ENCODE data around the gene STAT3. TPM values are rescaled to one million over a fixed set of nuclear protein-coding genes. Genes with fewer than 3 reads are reported as not detected.
A peak's percentile ranks its signal among the peaks of the same experiment; 100 is the strongest.

The STAT3 gene
- total and polyA plus RNA-seq, 9 of the 15 experiments (the other 6 are each of a cell fraction or from before 2014, with no cell fraction given): 90.0 to 179 (median 114) TPM

DNA sequence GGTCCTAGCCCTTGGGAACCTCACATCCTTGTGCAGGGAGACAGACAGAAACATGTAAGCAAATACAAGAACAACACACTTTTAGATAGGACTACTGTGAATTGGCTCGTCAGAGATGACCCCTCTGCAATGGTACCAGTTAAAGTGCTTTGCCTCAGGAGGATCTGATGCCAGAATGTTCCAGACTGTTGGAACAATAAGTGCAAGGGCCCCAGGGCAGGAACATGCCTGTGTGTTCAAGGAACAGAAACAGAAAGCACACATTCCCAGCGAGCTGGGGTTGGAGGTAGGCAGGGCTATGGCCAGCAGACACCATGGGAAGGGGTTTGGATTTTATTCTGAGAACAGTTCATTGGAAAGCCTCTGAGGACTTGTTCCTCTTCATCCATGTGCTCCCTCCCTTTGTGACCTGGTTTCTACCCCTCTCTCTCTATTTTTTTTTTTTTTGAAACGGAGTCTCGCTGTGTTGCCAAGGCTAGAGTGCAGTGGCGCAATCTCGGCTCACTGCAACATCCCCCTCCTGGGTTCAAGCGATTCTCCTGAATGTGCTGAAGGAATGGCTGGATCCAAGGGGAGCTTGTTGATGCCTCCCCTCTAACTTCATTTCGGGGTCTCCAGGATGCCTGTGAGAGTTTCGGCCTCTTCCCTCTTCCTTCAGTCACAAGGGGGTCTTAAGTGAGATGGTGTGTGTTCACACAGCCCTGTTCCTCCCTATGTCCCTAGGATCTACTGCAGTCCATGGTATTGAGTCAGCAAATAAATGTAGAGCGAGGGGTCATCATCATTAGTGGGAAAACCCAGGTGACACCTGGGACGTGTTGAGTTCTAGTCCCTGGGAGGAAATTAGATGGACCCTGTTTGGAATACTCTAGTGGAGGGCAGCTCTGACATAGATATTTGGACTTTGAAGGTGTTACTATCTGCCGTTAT is 93.5 kb downstream of the STAT3 start:
- H3K27ac ChIP-seq (ENCODE audit: extremely low read depth, low read depth, low read length): peak overlapping the region; percentile 50; the same call in 1 of the 3 replicates
- H3K9me1 ChIP-seq (ENCODE audit: control insufficient read depth, insufficient read depth, low read length): no peaks in the 10 kb centered on the region
- ATAC-seq (no peak), FAIRE-seq (no peak), DNase-seq (ENCODE audit: extremely low read depth in 1 of 4, low spot score in 3 of 4) (no peak)
- H3K4me2 ChIP-seq (ENCODE audit: insufficient read depth, low read length): peak overlapping the region; percentile 52
- POLR2A ChIA-PET: interaction anchor here (0.6 to 1.4 kb wide), 6 partner anchors 9 to 100 kb away, joined by 3 to 5 read pairs (median 3); partner anchors contain the start of genes GHDC and STAT5B
- H3K4me1 ChIP-seq (replicated peaks in 1 of 2; ENCODE audit: control insufficient read depth in 2 of 2, insufficient read depth in 2 of 2, low read length in 2 of 2): peaks cover 17 to 19% of the 10 kb centered on the region in 2 experiments; a peak in 4 of 5 replicates
- no TSS peak for BruUV-seq (replicated peaks)
- H3K36me3 ChIP-seq (ENCODE audit: control insufficient read depth, insufficient read depth, low read length): peaks cover 93% of the 10 kb centered on the region
- H4K20me1 ChIP-seq (replicated peaks; ENCODE audit: control insufficient read depth, insufficient read depth, low read length): no peaks in the 10 kb centered on the region
- H2AFZ ChIP-seq (ENCODE audit: low read depth, low read length): no peak overlapping the region
- no peaks in the 10 kb centered on the region for H3K9me3 ChIP-seq (replicated peaks; ENCODE audit: control insufficient read depth, insufficient read depth, low read depth, low read length)
- in situ Hi-C loops (cut with MboI) (no loop called here), intact Hi-C loops (cut with micrococcal nuclease) (no loop called here)
- WGBS (ENCODE audit: insufficient coverage, low coverage, missing lambda C conversion rate): 87% methylated on average over 8 of the region's 12 CpGs
- CTCF ChIA-PET (ENCODE audit: low intra/inter-chr PET ratio): no interaction called here
- no peak overlapping the region for H3K4me3 ChIP-seq
- no peaks in the 10 kb centered on the region for H3K27me3 ChIP-seq (ENCODE audit: control insufficient read depth in 2 of 2, insufficient read depth in 2 of 2, low read length in 2 of 2)
- peaks cover 85% of the 10 kb centered on the region for H3K79me2 ChIP-seq (ENCODE audit: control insufficient read depth, insufficient read depth, low read length)
- H3K9ac ChIP-seq (ENCODE audit: insufficient read depth in 1 of 2, low read depth in 2 of 2, low read length in 2 of 2): peak overlapping the region; percentile 41 to 43; a peak in 3 of 4 replicates
- TF ChIP-seq, protein P1, sequence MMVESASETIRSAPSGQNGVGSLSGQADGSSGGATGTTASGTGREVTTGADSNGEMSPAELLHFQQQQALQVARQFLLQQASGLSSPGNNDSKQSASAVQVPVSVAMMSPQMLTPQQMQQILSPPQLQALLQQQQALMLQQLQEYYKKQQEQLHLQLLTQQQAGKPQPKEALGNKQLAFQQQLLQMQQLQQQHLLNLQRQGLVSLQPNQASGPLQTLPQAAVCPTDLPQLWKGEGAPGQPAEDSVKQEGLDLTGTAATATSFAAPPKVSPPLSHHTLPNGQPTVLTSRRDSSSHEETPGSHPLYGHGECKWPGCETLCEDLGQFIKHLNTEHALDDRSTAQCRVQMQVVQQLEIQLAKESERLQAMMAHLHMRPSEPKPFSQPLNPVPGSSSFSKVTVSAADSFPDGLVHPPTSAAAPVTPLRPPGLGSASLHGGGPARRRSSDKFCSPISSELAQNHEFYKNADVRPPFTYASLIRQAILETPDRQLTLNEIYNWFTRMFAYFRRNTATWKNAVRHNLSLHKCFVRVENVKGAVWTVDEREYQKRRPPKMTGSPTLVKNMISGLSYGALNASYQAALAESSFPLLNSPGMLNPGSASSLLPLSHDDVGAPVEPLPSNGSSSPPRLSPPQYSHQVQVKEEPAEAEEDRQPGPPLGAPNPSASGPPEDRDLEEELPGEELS (CRISPR knock-in tag; IDR thresholded peaks at IDR 0.05; ENCODE audit: borderline replicate concordance): no peak
- TF ChIP-seq RBFOX2 (IDR thresholded peaks at IDR 0.05; ENCODE audit: low read depth, low read length) (0 out of 2 replicates have a peak, but pooled peaks have one; percentile 4), ZNF316 (IDR thresholded peaks at IDR 0.05) (peak; percentile 65), SUPT5H (IDR thresholded peaks at IDR 0.05) (peak; percentile 11; the same call in 1 of the 2 replicates), FUS (optimal IDR thresholded peaks at IDR 0.05; ENCODE audit: low read depth, low read length) (no peak), CEBPB (tag; IDR thresholded peaks at IDR 0.05) (no peak), POLR2A (conservative IDR thresholded peaks at IDR 0.05) (peak; percentile 51), C11orf30 (IDR thresholded peaks at IDR 0.05; ENCODE audit: low read depth) (peak; percentile 30)
